GM18508 (cell line): ENCODE data around the gene RGR.

Experiments
- ATAC-seq: cut with Tn5 transposase; IDR thresholded peaks from one replicate; pipeline ENCODE4 v1.9.1; 2021; ENCODE audit warnings: moderate number of reproducible peaks; ENCODE audit not compliant: insufficient read depth, unreplicated experiment

The RGR gene

GRCh38 chr10:84290235-84290634 is 45.4 kb downstream of the RGR start:
- ATAC-seq, result no peak

GRCh38 chr10:84291384-84291783 is 46.5 kb downstream of the RGR start:
- no peak for ATAC-seq

GRCh38 chr10:84292502-84292901 is 47.6 kb downstream of the RGR start:
- no peak for ATAC-seq

- ATAC-seq, result no peak
These were observed 48.3 kb downstream of the RGR start for GRCh38 chr10:84293171-84293570.

GRCh38 chr10:84293574-84294016 is 48.7 kb downstream of the RGR start:
- no peak for ATAC-seq

GRCh38 chr10:84294766-84295447 is 50.1 kb downstream of the RGR start:
- peak; percentile 52 for ATAC-seq

GRCh38 chr10:84296091-84296981 is 51.5 kb downstream of the RGR start:
- no peak for ATAC-seq

GRCh38 chr10:84298057-84298456 is 53.2 kb downstream of the RGR start:
- ATAC-seq, result no peak

GRCh38 chr10:84302223-84302622 is 57.4 kb downstream of the RGR start:
- no peak for ATAC-seq

- no peak for ATAC-seq
These were observed 62.0 kb downstream of the RGR start for GRCh38 chr10:84306751-84307384.

- ATAC-seq, result no peak
These were observed 63.2 kb downstream of the RGR start for GRCh38 chr10:84308021-84308420.

- no peak for ATAC-seq
These were observed 63.8 kb downstream of the RGR start for GRCh38 chr10:84308481-84309304.
